GM12874 (cell line): Measurements from ENCODE around the gene BSN.

ENCODE experiments used
- TF ChIP-seq, protein P1 (sequence below): IDR thresholded peaks from 2 replicates; pipeline ENCODE4 v1.5.1; 2011; ENCODE audit warnings: low read depth, mild to moderate bottlenecking, control low read depth, low read length, moderate library complexity; ENCODE audit not compliant: insufficient read depth

BSN gene

GRCh38 chr3:49718858-49719213 lies 164.6 kb downstream of the BSN start:
- TF ChIP-seq, protein P1, sequence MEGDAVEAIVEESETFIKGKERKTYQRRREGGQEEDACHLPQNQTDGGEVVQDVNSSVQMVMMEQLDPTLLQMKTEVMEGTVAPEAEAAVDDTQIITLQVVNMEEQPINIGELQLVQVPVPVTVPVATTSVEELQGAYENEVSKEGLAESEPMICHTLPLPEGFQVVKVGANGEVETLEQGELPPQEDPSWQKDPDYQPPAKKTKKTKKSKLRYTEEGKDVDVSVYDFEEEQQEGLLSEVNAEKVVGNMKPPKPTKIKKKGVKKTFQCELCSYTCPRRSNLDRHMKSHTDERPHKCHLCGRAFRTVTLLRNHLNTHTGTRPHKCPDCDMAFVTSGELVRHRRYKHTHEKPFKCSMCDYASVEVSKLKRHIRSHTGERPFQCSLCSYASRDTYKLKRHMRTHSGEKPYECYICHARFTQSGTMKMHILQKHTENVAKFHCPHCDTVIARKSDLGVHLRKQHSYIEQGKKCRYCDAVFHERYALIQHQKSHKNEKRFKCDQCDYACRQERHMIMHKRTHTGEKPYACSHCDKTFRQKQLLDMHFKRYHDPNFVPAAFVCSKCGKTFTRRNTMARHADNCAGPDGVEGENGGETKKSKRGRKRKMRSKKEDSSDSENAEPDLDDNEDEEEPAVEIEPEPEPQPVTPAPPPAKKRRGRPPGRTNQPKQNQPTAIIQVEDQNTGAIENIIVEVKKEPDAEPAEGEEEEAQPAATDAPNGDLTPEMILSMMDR: no peak

- TF ChIP-seq, protein P1: peak; percentile 87
These were observed 165.1 kb downstream of the BSN start, which contains the start of gene AMIGO3 for GRCh38 chr3:49719214-49719884. TSS of gene AMIGO3 (minus strand) at chr3:49719684. CDS start at chr3:49719465, 219 bp downstream.
